Umbilical cord (tissue), 2 donors: Measurements from ENCODE around the gene ELOVL6. TPM values are rescaled to one million over a fixed set of nuclear protein-coding genes. Genes with fewer than 3 reads are reported as not detected.
A peak's percentile ranks its signal among the peaks of the same experiment; 100 is the strongest.
"Not testable (repeated sequence)": the region's sequence is repeated elsewhere in the genome, so short reads cannot be mapped to it uniquely, and the experiment has no call there.

Source experiments
- DNase-seq: peaks from one replicate; pipeline ENCODE4 v3.0.0-alpha.2; 2015; ENCODE audit warnings: low spot score
- total RNA-seq: library from RNA; depleted of rRNA; stranded (reverse); fragments of >200 nt; gene quantifications from one replicate; pipeline ENCODE4 v1.2.3, GENCODE V29; 2014; ENCODE audit warnings: low replicate concordance; ENCODE audit not compliant: insufficient read depth

Gene ELOVL6
- total RNA-seq, 1 donor from 2014 or later = 7.9 TPM

DNA sequence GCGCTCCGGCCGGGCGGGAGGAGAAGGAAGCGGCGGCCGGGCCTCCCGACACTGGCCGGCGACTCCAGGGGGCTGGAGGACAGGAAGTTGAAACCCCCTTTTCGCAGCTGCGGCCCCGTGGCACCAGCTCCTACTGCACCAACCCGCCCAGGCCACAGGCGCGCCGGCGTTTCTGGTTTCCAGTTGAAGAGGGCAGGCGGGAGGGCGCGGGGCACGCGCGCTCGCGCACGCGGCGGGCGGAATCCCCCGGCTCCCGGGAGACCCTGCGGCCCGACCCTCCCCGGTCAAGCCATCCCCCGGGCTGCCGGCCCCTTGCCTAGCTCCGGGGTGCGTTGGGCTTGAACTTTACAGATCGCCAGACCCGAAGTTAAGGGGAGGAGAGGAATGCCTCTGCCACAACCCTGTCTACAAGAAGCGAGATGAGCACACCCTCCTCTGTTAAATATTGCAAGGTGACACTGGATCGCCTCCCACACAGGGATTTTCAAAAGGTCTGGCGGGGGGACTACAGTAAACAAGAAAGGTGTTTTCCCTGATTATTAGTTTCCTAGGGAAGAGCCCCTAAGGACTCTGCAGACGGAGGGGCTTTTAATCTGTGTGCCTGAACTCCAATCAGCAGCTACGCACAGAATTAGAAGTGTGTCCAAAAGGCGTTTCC, 1.4 kb downstream of the ELOVL6 start:
- DNase-seq = no peak

DNA sequence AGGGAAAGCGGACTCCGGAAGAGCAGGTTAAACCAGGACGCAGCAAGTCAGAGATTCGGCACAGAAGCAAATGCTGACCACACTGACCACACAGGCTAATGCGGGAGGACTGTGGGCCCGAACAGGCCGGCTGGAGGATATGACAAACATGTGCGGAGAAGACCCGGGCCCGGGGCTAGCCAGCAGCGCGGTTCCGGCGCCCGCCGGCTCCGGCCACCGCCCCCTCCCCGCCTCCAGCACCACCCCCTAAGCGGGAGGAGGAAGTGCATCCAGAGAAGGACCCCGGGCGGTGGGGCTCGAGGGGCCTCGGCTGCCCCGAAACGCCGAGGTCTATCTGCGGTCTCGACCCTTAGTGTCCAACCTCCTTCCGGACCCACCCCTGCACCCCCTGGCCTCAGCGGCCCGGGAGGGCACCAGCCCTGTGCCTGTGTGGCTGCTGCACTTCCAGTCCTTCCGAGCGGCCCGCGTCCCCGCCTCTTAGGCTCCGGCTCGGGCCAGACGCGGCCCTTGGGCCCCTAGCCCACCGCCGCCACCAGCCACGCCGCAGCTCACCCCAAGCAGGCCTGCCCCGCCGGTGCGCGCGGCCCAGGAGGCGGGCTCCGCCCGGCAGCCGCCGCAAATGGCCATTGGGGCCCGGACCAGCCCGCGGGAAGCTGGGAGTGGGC, 2.1 kb downstream of the ELOVL6 start:
- peak; percentile 69 for DNase-seq

DNA sequence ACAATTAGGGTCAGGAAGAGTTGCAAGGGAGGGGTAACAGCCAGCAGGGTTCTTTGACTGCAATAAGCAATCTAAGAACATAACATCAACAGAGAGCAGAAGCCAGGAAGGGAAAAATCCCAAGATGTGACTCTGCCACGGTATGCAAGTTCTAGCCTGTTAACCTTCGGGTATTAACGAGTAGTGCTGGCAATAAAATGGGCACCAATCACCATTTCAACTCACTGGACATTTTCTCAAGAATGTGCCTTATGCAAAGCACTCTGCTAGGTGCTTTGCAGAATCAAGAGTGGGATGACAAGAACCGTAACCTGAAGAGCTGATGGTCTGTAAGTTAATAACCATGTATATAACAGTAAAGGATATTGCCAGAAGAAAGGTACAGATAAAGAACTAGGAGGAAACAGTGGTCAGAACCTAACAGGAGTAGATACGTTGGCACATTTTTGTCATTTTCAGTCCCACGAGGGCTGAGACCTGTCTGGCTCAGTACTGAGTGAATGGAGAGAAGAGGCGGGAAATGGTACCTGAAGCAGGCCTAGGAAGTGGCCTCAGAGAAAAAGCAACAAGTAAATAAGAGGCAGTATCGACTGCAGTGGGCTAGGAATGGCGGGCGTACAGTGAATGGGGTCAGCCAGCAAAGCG, 2.7 kb downstream of the ELOVL6 start:
- no peak for DNase-seq

DNA sequence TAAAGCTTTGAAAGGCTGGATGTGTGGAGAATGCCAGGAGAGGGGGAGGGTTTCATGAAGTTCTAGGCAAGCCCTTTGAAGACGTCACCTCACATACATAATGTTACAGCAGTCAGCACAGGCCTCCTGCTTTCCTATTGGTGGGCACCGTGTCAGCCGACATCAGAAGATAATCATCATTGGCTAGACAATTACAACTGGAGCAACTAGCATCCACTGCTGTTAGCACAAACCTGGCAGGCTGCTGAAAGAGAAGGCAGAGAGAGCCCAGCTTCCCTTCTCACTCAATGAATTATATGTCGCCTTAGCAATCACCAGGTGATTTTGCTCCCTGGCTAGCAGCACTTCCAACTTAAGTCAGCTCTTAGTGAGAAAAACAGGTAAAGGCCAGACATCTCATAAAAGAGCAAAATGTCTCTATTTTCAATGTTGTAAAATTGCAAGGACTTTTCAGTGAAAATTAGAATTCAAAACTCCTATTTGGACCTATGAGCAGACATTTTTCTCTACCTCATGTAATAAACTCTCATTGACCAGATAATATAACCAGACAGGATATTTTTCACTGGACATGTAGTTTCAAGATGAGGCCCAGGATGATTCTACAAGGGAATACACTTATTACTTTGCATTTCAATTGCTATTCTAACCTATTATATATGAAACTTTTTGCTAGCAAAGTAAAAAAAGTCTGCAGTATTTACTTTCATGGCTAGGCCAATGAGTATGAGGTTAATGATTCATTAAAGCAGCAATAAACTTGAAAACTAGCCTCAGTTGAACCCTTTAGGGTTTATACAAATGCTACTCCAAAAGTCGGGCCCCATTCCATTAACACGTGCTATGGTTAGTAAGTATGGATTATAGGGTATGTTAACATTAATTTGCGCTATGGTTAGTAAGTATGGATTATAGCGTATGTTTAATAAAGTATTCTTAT, 4.3 kb downstream of the ELOVL6 start:
- peak; percentile 98 for DNase-seq

DNA sequence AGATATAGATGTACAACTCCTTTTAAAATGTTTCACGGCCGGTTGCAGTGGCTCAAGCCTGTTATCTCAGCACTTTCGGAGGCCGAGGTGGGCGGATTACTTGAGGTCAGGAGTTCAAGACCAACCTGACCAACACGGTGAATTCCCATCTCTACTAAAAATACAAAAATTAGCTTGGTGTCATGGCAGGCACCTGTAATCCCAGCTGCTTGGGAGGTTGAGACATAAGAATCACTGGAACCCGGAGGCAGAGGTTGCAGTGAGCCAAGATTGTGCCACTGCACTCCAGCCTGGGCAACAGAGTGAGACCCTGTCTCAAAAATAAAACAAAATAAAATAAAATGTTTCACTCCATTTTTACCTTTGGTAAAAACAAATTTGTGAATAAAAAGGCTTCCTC, 5.1 kb downstream of the ELOVL6 start:
- not testable (repeated sequence) for DNase-seq

DNA sequence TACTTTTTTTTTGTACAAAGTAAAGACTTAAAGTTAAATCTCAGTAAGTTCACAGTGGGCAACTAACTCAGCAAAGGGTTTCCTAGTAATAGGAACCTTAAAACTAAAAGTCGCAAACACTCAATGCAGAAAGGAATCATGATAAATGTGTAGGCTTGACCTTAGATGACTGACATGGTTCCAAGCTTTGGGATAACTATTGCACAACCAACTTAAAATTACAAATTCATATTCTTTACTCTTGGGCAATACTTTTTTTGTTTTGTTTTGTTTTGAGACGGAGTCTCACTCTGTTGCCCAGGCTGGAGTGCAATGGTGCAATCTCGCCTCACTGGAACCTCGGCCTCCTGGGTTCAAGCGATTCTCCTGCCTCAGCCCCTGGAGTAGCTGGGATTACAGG, 8.2 kb downstream of the ELOVL6 start:
- DNase-seq = no peak

DNA sequence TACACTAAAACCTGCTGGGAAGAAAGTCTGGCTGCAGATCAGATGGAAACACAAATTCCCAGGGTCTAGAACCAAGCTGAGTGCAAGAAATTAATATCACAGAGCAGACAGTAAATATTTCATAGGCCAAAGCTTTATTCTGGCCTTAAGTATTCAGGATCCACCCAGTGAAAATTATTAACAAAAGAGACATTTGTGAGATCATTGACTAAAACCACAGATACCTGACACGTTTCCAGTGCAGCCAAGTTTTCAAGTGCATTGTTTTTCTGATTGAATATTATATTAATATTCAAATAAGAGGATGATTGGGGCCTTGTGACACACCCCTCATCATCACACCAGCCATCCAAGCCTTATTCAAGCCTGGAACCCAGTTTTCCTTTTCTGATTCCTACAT, 10.3 kb downstream of the ELOVL6 start:
- DNase-seq = no peak

DNA sequence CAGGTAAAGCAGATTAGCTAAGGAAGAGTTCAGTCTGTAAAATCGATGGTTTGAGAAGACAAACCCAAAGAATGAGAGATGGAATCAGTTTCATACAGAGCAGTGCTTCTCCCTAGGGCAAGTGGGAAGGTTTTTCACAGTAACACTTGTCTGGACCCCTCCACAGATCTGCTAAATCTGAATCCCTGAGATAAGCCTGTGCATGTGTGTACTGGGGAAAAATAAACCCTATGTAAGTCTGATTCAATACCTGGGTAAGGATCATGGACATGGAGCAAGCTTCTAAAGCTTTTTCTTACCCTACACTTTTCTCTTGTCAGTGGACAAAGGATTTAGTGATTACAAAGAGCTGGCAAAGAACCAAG, 13.6 kb downstream of the ELOVL6 start:
- no peak for DNase-seq

DNA sequence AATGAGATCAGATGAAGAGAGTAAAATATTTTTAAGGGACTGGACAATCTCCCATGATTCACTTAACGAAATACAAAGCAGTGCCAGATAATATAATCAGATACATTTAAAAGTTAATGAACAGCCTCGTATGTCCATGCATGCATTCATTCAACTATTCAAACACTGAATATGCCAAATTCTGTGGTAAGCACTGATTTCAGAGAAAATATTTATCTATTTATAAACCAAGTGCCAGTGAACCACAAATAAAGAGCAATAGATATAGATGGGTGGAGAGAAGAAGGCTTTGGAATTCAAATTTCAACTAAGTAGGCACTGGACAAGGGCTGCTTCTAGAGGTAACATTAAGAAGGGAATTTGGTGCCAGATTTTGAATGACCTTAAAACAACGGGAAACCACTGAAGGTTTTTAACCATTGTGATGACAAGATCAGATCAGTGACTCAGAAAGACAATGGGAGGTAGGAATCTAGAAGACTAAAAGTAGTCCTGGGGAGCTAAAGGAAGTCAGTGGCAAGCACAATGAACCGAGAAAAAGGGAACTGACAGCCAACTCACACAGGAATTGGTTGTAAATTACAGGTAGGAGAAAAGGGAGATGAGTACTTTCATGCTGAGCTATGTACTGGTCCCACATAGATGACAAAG, 14.2 kb downstream of the ELOVL6 start:
- DNase-seq = no peak

DNA sequence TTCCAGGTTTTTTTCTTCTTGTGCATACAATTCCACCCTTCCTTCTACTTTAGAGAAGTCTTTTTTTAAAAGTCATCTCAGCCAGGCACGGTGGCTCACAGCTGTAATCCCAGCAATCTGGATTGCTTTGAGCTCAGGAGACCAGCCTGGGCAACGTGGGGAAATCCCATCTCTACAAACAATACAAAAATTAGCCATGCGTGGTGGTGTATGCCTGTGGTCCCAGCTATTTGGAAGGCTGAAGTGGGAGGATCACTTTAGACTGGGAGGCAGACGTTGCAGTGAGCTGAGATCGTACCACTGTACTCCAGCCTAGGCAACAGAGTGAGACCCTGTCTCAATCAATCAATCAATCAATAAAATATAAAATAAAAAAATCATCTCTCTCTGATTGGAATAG, 14.8 kb downstream of the ELOVL6 start:
- no peak for DNase-seq

DNA sequence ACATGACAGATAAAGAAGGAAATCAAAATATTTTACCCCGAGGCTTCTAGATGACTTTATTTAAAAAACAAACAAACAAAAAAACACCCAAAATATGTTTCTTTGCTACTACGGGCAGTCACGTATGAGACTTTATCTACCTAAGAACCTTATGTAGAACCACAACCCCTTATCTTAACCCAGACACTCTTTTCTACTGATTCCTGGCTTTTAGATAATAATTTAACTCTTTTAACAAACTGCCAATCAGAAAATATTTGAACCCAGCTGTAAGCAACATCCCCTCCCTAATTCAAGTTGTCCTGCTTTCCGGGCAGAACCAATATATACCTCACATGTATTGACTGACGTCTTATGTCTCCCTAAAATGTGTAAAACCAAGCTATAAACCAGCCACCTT, 15.4 kb downstream of the ELOVL6 start:
- no peak for DNase-seq

DNA sequence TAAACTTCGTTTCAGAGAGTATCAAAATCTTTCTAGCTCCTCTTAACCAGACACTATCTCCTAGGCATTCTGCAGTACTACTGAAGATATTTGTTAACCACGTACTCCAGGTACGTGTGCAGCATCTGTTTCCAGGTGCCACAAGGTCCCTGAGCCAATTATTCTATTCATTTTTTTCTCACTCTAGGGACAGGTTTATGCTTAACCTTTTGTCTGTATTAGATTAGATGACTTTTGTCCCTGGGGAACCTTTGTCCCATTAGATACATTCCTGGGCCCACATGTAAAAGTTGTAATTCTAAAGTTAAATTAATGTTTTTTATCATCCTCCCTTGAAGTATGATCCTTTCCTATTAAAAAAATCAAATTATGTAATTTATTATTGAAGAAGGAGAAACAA, 16.5 kb downstream of the ELOVL6 start:
- no peak for DNase-seq

DNA sequence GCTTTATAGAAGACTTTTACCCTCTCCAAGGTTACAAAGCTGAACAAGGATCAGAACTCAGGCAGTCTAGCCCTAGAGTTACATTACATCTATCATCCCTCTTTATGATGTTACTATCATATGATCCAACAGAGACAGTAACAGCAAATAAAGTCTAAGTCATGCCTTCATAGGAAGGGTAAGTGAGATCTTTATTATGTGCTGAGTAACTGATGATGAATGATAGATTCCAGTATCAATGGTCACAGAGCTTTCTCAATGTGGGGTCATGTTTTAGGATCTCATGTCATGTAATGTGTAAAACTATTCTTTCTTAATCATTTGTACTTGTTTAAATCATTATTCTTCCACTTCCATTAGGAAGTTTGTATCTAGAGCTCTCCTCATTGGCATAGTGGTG, 22.8 kb downstream of the ELOVL6 start:
- DNase-seq = no peak

DNA sequence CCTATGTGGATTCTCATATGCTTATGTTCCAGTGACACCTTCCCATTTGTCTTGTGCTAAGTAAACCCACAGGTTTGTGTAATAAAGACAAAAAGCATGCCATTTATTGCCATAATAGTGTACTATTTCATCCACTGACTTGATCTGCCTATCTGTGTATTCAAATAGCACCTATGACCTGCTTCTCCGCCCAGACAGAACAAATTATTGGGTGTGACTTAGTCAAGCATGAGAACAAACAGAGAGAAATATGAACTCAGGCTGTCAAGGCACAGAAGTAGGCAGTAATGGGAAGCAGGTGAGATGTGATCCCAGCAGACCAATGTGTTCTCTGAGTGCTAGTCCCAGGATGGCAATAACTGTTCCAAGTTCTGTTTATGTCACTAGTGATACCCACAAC, 25.4 kb downstream of the ELOVL6 start:
- peak; percentile 11 for DNase-seq

DNA sequence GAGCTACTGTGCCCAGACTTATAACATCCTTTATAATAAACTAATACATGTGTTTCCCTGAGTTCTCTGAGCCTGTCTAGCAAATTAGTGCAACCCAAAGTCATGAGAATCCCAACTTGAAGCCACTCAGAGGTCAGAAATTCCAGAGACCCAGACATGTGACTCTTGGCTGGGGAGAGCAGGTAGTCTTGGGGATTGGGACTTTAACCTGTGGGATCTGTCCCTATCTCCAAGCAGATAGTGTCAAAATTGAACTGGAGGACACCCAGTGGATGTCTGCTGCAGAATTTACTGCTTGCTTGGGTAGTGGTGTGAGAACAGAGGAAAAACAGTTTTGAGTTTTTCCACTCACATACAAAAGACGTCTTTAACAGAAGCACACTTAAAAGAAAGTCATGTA, 26.4 kb downstream of the ELOVL6 start:
- no peak for DNase-seq

DNA sequence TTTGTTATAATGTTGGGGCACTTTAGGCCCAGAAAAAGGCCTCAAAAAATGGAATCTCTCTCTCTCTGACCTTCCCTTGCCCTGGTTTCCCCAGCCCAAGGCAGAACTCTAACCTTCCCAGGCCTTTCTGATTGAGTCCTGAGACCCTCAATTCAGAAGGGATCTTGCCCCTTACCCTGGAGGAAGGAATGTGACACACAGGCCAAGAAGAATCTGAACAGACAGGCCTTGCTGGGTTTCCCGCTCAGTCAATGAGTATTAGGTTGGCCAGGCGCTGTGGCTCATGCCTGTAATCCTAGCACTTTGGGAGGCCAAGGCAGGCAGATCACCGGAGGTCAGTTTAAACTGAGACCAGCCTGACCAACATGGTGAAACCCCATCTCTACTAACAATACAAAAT, 27.6 kb downstream of the ELOVL6 start:
- no peak for DNase-seq

DNA sequence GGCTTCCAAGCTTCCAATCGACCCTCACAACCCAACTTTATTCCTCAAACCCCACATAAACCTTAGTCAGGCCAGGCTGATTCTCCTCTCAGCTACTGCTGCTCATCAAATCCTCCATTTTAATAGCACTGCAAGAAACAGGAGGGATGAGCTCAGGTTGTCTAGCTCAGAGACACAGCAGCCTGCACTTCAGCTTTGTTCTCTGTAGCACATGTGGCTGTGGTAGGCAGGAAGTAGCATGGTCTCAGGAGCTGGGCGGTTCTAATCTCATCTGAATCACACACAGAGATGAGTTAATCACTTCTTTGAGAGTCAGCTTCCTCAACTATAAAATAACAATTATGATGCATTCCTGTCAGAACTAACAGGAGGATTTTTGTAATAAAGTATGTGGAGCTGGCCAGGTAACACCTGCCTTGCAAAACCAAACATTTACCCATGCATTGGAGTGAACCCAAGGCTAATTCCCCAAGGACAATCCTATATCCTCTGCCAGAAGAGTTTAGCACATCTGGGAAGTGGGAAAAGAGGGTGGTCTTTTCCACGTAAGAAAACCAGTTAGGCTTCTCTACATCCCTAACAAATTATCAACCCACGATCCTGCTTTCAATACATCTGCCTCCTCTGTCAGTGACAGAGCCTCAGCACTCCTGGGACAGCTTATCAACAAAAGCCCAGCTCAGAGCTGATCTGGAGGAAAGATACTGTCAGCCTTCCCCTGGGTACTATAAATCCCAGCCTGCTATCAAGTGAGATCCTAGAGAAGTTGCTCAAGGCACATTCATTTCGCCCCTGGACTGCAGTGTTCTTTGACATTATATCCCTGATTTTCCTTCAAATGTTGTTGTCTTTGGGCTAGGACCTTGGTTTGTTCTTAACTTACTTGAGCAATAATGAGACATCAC, 32.8 kb downstream of the ELOVL6 start:
- DNase-seq = peak; percentile 50

DNA sequence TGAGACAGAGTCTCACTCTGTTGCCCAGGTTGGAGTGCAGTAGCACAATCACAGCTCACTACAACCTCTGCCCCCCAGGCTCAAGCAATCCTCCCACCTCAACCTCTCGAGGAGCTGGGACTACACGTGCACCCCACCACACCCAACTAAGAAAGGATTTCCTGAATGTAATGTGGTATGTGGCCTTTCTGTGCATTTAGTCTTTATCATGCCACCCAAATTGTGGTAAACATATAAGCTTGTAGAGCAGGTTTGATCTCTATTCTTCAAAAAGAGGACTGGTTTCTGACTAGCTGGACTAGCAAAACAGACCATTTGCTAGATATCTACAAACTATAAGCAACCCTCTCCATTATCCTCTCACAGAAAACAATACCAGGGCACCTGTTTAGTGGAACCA, 33.6 kb downstream of the ELOVL6 start:
- DNase-seq = no peak

DNA sequence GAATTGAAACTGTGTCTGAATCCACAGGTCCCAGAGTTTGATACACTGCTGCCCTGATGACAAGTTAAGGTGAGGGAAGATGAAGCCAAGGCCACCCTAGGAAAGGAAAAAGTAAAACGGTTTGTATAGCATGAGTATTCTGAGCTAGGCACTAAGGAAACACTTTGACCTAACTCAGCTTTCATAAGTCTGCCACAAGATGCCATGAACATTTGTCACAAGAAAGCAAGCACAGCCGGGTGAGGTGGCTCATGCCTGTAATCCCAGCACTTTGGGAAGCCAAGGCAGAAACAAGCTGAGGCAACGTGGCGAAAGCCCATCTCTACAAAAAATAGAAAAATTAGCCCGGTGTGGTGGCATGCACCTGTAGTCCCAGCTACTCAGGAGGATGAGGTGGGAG, 34.2 kb downstream of the ELOVL6 start:
- DNase-seq = no peak

DNA sequence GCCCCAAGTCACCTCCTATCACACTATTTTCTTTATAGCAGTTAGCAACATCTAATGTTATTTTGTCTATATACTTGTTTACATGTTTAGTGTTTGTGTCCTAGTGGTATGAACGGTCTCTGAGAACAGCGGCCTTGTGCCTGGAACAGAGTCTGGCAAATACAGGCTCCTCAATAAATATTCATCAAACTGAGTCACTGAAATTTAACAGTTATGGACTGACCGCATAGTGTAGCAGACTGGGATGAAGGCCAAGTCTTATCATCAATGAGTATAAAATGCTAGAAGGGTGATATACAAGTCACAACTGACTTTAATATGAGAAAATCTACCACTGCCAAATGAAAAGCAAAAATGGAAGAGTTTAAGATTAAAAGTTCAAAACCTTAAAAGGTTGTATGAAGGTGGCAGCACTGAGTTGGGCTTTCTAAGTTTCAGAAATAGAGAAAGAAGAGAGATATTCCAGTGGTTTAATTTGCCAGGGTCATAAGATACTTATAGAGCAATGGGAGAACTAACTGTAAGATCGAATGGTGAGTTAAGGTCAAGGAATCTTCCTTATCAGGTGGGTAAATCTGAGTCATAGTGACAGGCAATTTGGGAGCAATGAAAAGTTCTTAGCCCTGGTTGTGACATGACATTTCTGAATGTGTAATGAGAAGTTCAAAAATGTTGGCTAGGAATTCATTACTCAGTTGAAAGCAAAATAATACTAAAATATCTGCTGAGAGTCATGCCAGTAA, 34.9 kb downstream of the ELOVL6 start:
- DNase-seq = peak; percentile 26
